HepG2 (cell line): ENCODE data around the gene FGGY. TPM values are rescaled to one million over a fixed set of nuclear protein-coding genes. Genes with fewer than 3 reads are reported as not detected.

Experiments used
- ATAC-seq: fragments of 200-7000 bp; cut with Tn5 transposase; 3 replicates; pipeline ENCODE4 v1.9.1; 2020; ENCODE audit warnings: mild to moderate bottlenecking, moderate library complexity
- BruUV-seq: library from RNA; stranded (reverse); fragments of 400-500 nt; replicated peaks from 2 replicates; lab custom pipeline; 2021; lab: Mats Ljungman, UMichigan
- CTCF ChIA-PET: fragments of 300-600 bp; formaldehyde crosslinking; extraction: SDS; loops from one replicate; lab custom pipeline; 2021; ENCODE audit warnings: low total read pairs, inconsistent platforms, low intra/inter-chr PET ratio; lab: Yijun Ruan, JAX
- POLR2A ChIA-PET: fragments of 350-600 bp; sonication (Branson Sonifier 250); formaldehyde crosslinking; loops from one replicate; lab custom pipeline; 2020; ENCODE audit warnings: antibody characterized with exemption, inconsistent platforms; lab: Yijun Ruan, JAX
- DNase-seq: peaks from one replicate; pipeline ENCODE4 v3.0.0-alpha.2; 2015; ENCODE audit warnings: low spot score
- FAIRE-seq: peaks from 3 replicates; lab custom pipeline; 2011; peaks lifted over from hg19 to GRCh38; lab: Jason Lieb, UNC
- H2AFZ ChIP-seq: one replicate; pipeline ENCODE4 v1.6.1; 2011; ENCODE audit warnings: low read length, inconsistent platforms
- H3K27ac ChIP-seq: fragments of 300-600 bp; 3 replicates; pipeline ENCODE4 v1.8.0; 2011; ENCODE audit warnings: mixed run types, mild to moderate bottlenecking, mixed read lengths, low read length, inconsistent platforms; ENCODE audit not compliant: insufficient read depth; ENCODE audit errors: extremely low read length
- H3K27me3 ChIP-seq, 2 experiments: fragments of 200-600 bp in 1 of 2; 2 replicates in 1 of 2; 3 replicates in 1 of 2; pipeline versions ENCODE4 v1.6.0 to v1.8.0; 2011; ENCODE audit warnings: low read length in 2 of 2, mild to moderate bottlenecking in 2 of 2, moderate library complexity in 2 of 2, inconsistent platforms in 1 of 2; ENCODE audit not compliant: insufficient read depth in 2 of 2, control insufficient read depth in 1 of 2
- H3K36me3 ChIP-seq, 2 experiments: fragments of 200-600 bp in 1 of 2; replicated peaks in 1 of 2; 2 replicates in 1 of 2; 3 replicates in 1 of 2; pipeline versions ENCODE4 v1.5.1 to v1.8.0; 2011; ENCODE audit warnings: low read length in 2 of 2, inconsistent platforms in 1 of 2; ENCODE audit not compliant: insufficient read depth in 2 of 2, control insufficient read depth in 1 of 2
- H3K4me1 ChIP-seq: 2 replicates; pipeline ENCODE4 v1.5.1; 2012; ENCODE audit warnings: low read length, inconsistent platforms; ENCODE audit not compliant: insufficient read depth
- H3K4me2 ChIP-seq: 2 replicates; pipeline ENCODE4 v1.6.0; 2011; ENCODE audit warnings: low read depth, low read length, inconsistent platforms
- H3K4me3 ChIP-seq, 3 experiments: fragments of 200-600 bp in 1 of 3; sonication (generic), shearing (Covaris generic) in 1 of 3; replicated peaks in 1 of 3; 2 replicates each; pipeline ENCODE4 v1.5.1; 2011 to 2016; ENCODE audit warnings: low read length in 3 of 3, inconsistent platforms in 2 of 3, low read depth in 2 of 3, mild to moderate bottlenecking in 2 of 3, control low read depth in 1 of 3, mixed read lengths in 1 of 3; ENCODE audit not compliant: insufficient read depth in 1 of 3
- H3K79me2 ChIP-seq: one replicate; pipeline ENCODE4 v1.6.1; 2011; ENCODE audit warnings: low read length, inconsistent platforms; ENCODE audit not compliant: insufficient read depth
- H3K9ac ChIP-seq: 2 replicates; pipeline ENCODE4 v1.6.0; 2011; ENCODE audit warnings: mild to moderate bottlenecking, low read depth, low read length, inconsistent platforms; ENCODE audit not compliant: insufficient read depth
- H3K9me3 ChIP-seq: 2 replicates; pipeline ENCODE4 v1.5.1; 2012; ENCODE audit warnings: mild to moderate bottlenecking, low read length
- H4K20me1 ChIP-seq: 2 replicates; pipeline ENCODE4 v1.6.0; 2011; ENCODE audit warnings: inconsistent platforms, mild to moderate bottlenecking, low read length, moderate library complexity; ENCODE audit not compliant: insufficient read depth
- CCAR2 ChIP-seq: fragments of 200-400 bp; formaldehyde crosslinking; optimal IDR thresholded peaks from 2 replicates; pipeline ENCODE3; 2018; ENCODE audit warnings: low read depth, mild to moderate bottlenecking, low read length, moderate library complexity
- FIP1L1 ChIP-seq: fragments of 200-400 bp; formaldehyde crosslinking; IDR thresholded peaks from 2 replicates; pipeline ENCODE4 v1.6.1; 2018; ENCODE audit warnings: low read depth, mild to moderate bottlenecking, low read length, moderate library complexity, borderline replicate concordance; ENCODE audit not compliant: insufficient read depth
- FOSL1 ChIP-seq: sonication (generic); formaldehyde crosslinking; IDR thresholded peaks from 2 replicates; pipeline ENCODE4 v1.9.0; 2021; ENCODE audit warnings: missing genetic modification reagents, borderline replicate concordance
- FOXK1 ChIP-seq: sonication (generic); formaldehyde crosslinking; IDR thresholded peaks from 2 replicates; pipeline ENCODE4 v1.4.0; 2020; ENCODE audit warnings: low read depth, missing genetic modification reagents, borderline replicate concordance
- JARID2 ChIP-seq: sonication (generic); formaldehyde crosslinking; IDR thresholded peaks from 2 replicates; pipeline ENCODE4 v1.8.1; 2023; ENCODE audit warnings: missing genetic modification reagents, inconsistent platforms; ENCODE audit not compliant: insufficient replicate concordance
- MATR3 ChIP-seq: sonication (generic); formaldehyde crosslinking; IDR thresholded peaks from 2 replicates; pipeline ENCODE4 v1.4.0; 2020; ENCODE audit warnings: missing genetic modification reagents
- NCOR1 ChIP-seq: fragments of 200-600 bp; sonication (generic); IDR thresholded peaks from 2 replicates; pipeline ENCODE4 v1.7.0; 2017; ENCODE audit warnings: antibody characterized with exemption, low read length, borderline replicate concordance
- NFYB ChIP-seq: sonication (generic); formaldehyde crosslinking; IDR thresholded peaks from 2 replicates; pipeline ENCODE4 v1.4.0; 2020; ENCODE audit warnings: missing genetic modification reagents
- PBX2 ChIP-seq: IDR thresholded peaks from 2 replicates; pipeline ENCODE4 v1.6.1; 2016; ENCODE audit warnings: control low read depth
- SIN3B ChIP-seq: fragments of 150-350 bp; IDR thresholded peaks from 2 replicates; pipeline ENCODE4 v1.6.1; 2014; ENCODE audit warnings: low read length
- TAF15 ChIP-seq: fragments of 200-400 bp; formaldehyde crosslinking; IDR thresholded peaks from one replicate; pipeline ENCODE4 v1.6.1; 2018; ENCODE audit warnings: mild to moderate bottlenecking, low read depth, low read length; ENCODE audit not compliant: poor library complexity, severe bottlenecking
- TCF7 ChIP-seq: sonication (generic); IDR thresholded peaks from 2 replicates; pipeline ENCODE4 v1.6.1; 2016; ENCODE audit warnings: antibody characterized with exemption, low read depth
- U2AF1 ChIP-seq: fragments of 200-400 bp; formaldehyde crosslinking; optimal IDR thresholded peaks from 2 replicates; pipeline ENCODE3; 2017; ENCODE audit warnings: mild to moderate bottlenecking, low read depth, low read length
- ZBTB1 ChIP-seq: sonication (generic); formaldehyde crosslinking; IDR thresholded peaks from 2 replicates; pipeline ENCODE4 v1.4.0; 2020; ENCODE audit warnings: missing genetic modification reagents, borderline replicate concordance
- ZBTB46 ChIP-seq: sonication (generic); formaldehyde crosslinking; IDR thresholded peaks from 2 replicates; pipeline ENCODE4 v1.4.0; 2020; ENCODE audit warnings: mild to moderate bottlenecking, missing genetic modification reagents, borderline replicate concordance
- ZNF205 ChIP-seq: IDR thresholded peaks from 2 replicates; pipeline ENCODE4 v1.6.1; 2018; ENCODE audit warnings: missing biosample characterization, missing genetic modification reagents
- ZNF549 ChIP-seq: sonication (generic); formaldehyde crosslinking; IDR thresholded peaks from 2 replicates; pipeline ENCODE4 v1.5.0; 2020; ENCODE audit warnings: missing genetic modification reagents
- ZNF572 ChIP-seq: sonication (generic); formaldehyde crosslinking; IDR thresholded peaks from 2 replicates; pipeline ENCODE4 v1.5.1; 2020; ENCODE audit warnings: mild to moderate bottlenecking, missing genetic modification reagents
- ZSCAN25 ChIP-seq: sonication (generic); formaldehyde crosslinking; IDR thresholded peaks from 2 replicates; pipeline ENCODE4 v1.8.0; 2022; ENCODE audit warnings: mild to moderate bottlenecking, missing genetic modification reagents
- WGBS: methylation state at CpG from one replicate; pipeline ENCODE4 v1.1.6; 2017; ENCODE audit warnings: low lambda C conversion rate; 5-methylcytosine and 5-hydroxymethylcytosine counted together
- in situ Hi-C: cut with HindIII; loops from 2 replicates; pipeline ENCODE4 v1.10.0; 2017; ENCODE audit warnings: low pct_unique_long_range_greater_than_20kb; ENCODE audit not compliant: extremely low pct_ligation_motif_present
- intact Hi-C: fragments of 100-400 bp; cut with micrococcal nuclease; formaldehyde crosslinking; loops from one replicate; pipeline ENCODE4 v1.10.0; 2022; ENCODE audit not compliant: unreplicated experiment
- polyA plus RNA-seq, 8 experiments: library from polyadenylated mRNA; depleted of rRNA in 3 of 8; stranded (reverse) in 7 of 8; unstranded in 1 of 8; fragments of >200 nt; fragmentation: Illumina TruSeq in 4 of 8; extraction: Trizol in 4 of 8; gene quantifications; 2 replicates each; pipeline versions ENCODE4 v1.2.1 to v1.2.3, GENCODE V29; 2011 to 2016; ENCODE audit warnings: low read depth in 4 of 8, missing spikeins in 1 of 8, mixed read lengths in 1 of 8; ENCODE audit not compliant: insufficient read depth in 1 of 8
- total RNA-seq, 5 experiments: library from RNA; depleted of rRNA; stranded (reverse); fragments of >200 nt; fragmentation: Illumina TruSeq; extraction: Trizol; gene quantifications; 2 replicates each; pipeline ENCODE4 v1.2.3, GENCODE V29; 2016; ENCODE audit warnings: low read depth in 1 of 5

FGGY gene
- total and polyA plus RNA-seq, 2 of the 13 experiments (the other 11 are each of a cell fraction or from before 2014, with no cell fraction given), result 15.7 to 27.5 TPM

- intact Hi-C loops, result no loop called here
- Histone ChIP-seq H3K9ac (no peak overlapping the region), H3K4me1 (peaks cover 26% of the 10 kb centered on the region), H2AFZ (no peak overlapping the region), H3K4me2 (no peak overlapping the region), H3K27me3 (no peaks in the 10 kb centered on the region), H3K9me3 (no peaks in the 10 kb centered on the region), H3K27ac (no peak overlapping the region), H4K20me1 (no peaks in the 10 kb centered on the region), H3K36me3 (no peaks in the 10 kb centered on the region), H3K4me3 (no peak overlapping the region), H3K79me2 (no peaks in the 10 kb centered on the region)
- no TSS peak for BruUV-seq
- in situ Hi-C loops, result no loop called here
- ChIA-PET CTCF (no interaction called here), POLR2A (no interaction called here)
- ATAC-seq (no peak), DNase-seq (no peak), FAIRE-seq (no peak)
- 81% methylated on average over 2 of the region's 2 CpGs for WGBS
- TF ChIP-seq ZBTB46 (CRISPR knock-in tag) (no peak), U2AF1 (no peak), ZBTB1 (CRISPR knock-in tag) (no peak), FOSL1 (CRISPR knock-in tag) (no peak), PBX2 (no peak)
- TF ChIP-seq, all 625 proteins: peak for 0
Measured at GRCh38 chr1:59686574-59686973, 389.7 kb downstream of the FGGY start.

- intact Hi-C loops (no loop called here), in situ Hi-C loops (no loop called here)
- no peaks in the 10 kb centered on the region for H3K79me2 ChIP-seq
- peaks cover 26% of the 10 kb centered on the region for H3K4me1 ChIP-seq
- H4K20me1 ChIP-seq, result no peaks in the 10 kb centered on the region
- no TSS peak for BruUV-seq
- H3K36me3 ChIP-seq, result no peaks in the 10 kb centered on the region
- H3K27ac ChIP-seq, result no peak overlapping the region
- POLR2A ChIA-PET, result no interaction called here
- no peak overlapping the region for H3K9ac ChIP-seq
- FAIRE-seq (no peak), ATAC-seq (no peak), DNase-seq (no peak)
- CTCF ChIA-PET, result no interaction called here
- H3K4me2 ChIP-seq, result no peak overlapping the region
- H2AFZ ChIP-seq, result no peak overlapping the region
- WGBS, result 97% methylated on average over 2 of the region's 2 CpGs
- H3K9me3 ChIP-seq, result no peaks in the 10 kb centered on the region
- H3K27me3 ChIP-seq, result no peaks in the 10 kb centered on the region
- H3K4me3 ChIP-seq, result no peak overlapping the region
- TF ChIP-seq FIP1L1 (no peak), ZNF205 (CRISPR knock-in tag) (no peak), FOXK1 (CRISPR knock-in tag) (no peak), ZSCAN25 (CRISPR knock-in tag) (no peak), NCOR1 (no peak), TCF7 (no peak), CCAR2 (no peak), NFYB (CRISPR knock-in tag) (no peak), JARID2 (CRISPR knock-in tag) (no peak), TAF15 (no peak), ZNF572 (CRISPR knock-in tag) (no peak), ZNF549 (CRISPR knock-in tag) (no peak), SIN3B (no peak), MATR3 (CRISPR knock-in tag) (no peak)
Measured at GRCh38 chr1:59687081-59687480, 390.2 kb downstream of the FGGY start.
